ENCODE measurements around the gene ANKRD22.

Gene ANKRD22

DNA sequence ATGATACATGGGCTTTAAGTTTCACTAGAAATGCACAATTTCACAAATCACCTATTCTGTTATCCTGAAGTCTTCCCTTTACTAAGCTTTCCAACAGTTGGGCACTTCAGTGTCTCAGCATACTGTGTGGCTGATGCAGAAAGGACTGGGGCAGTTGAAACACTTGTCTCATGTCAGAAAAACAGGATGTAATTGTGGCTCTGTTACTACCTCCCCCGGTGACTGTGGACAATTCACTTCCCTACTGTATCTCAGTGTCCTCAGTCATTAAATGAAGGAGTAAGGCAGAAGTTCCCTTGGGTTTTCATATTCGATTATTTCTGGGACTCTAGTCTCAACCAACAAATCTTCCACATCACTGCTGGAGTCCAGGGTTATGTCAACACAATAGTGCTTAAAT is 17.9 kb downstream of the ANKRD22 start:
- DNase-seq, result peak; percentile 31

DNA sequence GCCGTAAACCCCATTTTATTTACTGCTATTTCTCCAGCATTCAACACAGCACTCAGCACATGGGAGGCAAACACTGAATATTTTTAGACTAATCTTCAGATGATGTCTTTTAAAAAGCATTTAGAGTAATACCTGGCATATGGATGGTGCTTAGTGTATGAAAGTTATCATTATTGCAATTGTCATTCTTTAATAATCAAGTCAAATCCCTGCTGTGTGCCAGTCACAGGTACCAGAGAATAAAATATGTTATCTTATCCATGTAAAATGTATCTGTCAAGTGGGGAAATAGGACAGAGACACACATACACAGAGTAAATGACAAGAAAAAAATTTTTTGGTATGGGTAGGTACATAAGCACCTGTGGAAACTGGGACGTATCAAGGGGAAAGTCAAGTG is 18.5 kb downstream of the ANKRD22 start:
- DNase-seq, result no peak

- no peak for DNase-seq
These were observed 19.3 kb downstream of the ANKRD22 start for GRCh38 chr10:88832376-88832775.

- DNase-seq, result no peak
These were observed 19.9 kb downstream of the ANKRD22 start for GRCh38 chr10:88831709-88832108.

- DNase-seq, result no peak
These were observed 20.9 kb downstream of the ANKRD22 start for GRCh38 chr10:88830643-88831268.

DNA sequence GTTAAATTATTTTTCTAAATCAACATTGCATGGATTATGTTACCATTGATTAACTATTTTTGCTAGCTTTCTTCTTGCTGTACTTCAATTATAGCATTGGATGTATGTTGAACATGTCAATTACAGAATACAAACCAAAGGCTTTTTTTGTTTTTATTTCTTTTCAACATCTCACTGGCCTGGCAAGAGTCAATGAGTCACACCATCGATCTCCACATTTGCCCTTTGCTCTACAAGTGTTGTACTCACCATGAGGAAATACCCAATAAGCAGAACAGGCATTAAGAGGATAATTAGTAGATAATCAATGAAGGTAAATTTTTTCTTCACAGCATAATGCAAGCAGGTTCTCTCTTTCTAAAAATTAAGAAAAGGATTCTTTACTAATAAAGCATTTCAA is 23.3 kb downstream of the ANKRD22 start:
- DNase-seq, result no peak

DNA sequence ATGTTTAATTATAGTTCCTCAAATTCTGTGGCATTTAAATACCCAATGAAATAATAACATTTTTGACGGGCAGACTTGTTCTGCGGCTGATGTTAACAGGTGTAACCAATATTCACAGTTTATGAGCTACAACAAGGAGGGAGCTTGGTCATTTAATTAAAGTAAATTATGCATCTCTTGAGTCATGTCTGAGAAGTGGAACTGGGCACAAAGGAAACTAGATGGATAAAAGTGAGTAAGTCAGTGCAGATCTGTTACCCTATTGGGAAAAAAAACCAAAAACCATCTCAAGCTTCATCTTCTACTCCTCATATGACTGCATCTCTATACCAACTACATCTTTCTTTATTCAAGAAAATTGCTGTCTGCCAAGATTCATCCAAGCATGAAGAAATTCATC is 24.0 kb downstream of the ANKRD22 start:
- no peak for DNase-seq

GRCh38 chr10:88826388-88826787 is 25.3 kb downstream of the ANKRD22 start:
- no peak for DNase-seq

GRCh38 chr10:88820748-88821401 is 30.8 kb downstream of the ANKRD22 start:
- DNase-seq, result no peak

DNA sequence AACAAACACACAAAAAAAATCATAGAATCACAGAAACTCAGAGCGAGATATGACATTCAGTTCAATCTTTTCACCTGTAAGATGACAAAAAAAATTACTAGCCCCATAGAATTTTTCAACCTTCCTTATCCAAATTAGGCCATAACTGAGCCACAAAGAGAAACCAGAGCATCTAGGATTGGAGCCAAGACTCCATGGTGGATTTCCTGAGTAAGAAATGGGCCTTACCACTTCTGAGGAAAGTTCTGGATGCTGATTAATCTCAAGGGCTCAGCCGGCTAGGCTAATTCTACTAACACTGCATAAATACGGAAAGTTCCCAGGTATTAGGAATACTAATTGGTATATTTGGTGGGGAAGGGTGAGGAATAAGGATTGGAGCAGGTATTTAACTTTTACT is 32.4 kb downstream of the ANKRD22 start:
- DNase-seq, result no peak

DNA sequence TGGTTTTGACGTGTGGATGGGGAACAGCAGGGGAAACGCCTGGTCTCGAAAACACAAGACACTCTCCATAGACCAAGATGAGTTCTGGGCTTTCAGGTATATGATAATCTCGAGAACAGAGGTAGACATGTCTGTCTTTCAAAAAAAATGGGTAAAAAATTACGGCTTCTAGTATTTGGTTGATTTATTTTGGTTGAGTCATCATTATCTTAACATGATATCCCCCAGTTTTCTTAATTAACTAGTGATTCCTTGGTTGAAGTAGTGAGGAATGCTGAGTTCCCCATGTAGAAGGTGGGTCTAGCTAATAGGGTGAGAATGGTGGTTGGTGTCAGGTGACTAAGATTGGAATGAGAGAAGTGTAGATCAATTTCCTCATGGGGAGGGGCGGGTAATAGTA is 38.4 kb downstream of the ANKRD22 start:
- DNase-seq, result no peak

GRCh38 chr10:88810196-88810961 is 41.3 kb downstream of the ANKRD22 start:
- DNase-seq, result no peak

GRCh38 chr10:88809621-88810020 is 42.0 kb downstream of the ANKRD22 start:
- DNase-seq, result no peak

DNA sequence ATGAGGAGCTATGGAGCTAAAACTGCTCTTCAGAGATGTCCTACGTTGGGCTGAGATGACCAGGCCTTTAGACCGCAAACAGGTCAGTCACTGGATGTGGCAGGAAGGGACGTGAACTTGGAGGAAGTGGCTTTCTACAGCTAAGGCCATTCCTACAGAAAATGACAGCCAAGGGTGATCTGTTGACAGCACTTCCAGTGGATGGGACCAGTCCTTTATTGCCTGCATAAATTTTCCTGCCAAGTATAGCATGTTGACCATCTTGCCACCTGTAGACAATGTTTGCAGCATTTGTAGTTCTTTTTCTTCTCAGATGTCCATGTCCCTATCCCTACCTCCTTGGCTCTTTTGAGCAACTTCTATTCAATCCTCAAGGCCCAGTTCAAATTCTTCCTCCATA is 45.7 kb downstream of the ANKRD22 start:
- no peak for DNase-seq

DNA sequence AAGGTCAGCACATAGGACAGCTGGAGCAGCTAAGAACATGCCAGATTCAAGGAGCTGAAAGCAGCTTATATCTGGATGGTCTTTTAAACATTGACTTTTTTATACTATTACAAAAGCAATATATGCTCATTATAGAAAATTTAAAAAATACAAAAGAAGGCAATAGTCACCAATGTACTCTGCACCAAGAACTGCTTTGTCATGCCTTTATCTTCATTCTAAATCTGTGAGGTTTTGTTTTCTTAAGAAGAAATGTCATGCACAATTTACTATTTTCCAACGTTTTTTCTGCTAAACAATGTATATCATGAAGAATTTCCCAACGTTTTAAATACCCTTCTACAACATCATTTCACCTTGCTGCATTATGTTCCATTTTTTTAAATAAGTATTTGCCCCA is 46.3 kb downstream of the ANKRD22 start:
- DNase-seq, result no peak

DNA sequence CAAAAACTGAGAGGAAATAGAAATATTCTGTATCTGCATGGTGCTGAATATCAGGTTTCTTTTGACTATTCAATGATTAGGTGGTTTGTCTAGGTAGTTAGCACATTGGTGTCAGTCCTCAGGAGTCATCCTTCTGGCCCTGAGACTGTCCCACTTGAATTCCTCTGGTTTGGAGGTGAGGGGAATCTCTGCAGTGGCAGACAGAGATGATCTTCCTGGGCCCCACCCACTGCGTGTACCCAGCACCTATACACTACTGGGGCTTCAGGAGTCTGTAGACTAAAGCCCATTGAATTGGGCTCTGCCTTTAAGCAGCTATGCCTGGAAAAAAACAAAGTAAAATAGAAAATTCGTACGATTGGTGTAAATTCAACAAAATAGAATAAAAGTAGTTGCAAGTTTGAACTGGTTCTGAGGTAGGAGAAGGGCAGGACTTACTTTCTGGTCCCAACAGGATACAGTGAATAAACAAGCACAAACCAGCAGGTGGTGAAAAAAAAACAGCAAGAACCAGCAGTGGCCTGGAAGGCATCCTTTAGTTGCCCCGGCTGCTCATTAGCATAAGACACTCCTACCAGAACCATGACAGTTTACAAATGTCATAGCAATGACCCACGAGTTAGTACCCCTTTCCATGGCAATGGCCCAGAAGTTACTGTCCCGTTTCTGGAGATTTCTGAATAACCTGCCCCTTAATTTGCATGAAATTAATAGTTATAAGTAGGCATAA is 47.4 kb downstream of the ANKRD22 start:
- no peak for DNase-seq

DNA sequence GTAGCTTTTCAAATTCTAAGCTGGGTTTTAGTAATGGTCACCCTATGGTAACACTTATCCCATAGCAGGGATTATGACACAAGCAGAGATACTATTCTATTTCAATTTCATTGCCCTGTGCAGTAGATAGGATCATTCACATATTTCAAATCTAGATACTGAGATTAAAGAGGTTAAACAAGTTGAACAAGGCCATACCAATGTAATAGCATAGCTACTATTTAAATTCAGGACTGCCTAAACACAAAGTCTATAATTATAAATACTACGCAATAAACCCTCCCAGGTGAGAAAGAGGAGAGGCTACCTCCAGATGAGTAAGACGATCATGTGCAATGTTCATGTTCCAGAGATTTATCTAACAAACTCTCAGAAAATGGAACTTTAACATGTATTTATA is 48.0 kb downstream of the ANKRD22 start:
- DNase-seq, result no peak

GRCh38 chr10:88802523-88803285 is 48.9 kb downstream of the ANKRD22 start, which contains the start of gene LIPM:
Gene LIPM, plus strand, starts transcription at chr10:88802730. Its CDS starts 167 bp downstream, at chr10:88802897.
- DNase-seq, result no peak

DNA sequence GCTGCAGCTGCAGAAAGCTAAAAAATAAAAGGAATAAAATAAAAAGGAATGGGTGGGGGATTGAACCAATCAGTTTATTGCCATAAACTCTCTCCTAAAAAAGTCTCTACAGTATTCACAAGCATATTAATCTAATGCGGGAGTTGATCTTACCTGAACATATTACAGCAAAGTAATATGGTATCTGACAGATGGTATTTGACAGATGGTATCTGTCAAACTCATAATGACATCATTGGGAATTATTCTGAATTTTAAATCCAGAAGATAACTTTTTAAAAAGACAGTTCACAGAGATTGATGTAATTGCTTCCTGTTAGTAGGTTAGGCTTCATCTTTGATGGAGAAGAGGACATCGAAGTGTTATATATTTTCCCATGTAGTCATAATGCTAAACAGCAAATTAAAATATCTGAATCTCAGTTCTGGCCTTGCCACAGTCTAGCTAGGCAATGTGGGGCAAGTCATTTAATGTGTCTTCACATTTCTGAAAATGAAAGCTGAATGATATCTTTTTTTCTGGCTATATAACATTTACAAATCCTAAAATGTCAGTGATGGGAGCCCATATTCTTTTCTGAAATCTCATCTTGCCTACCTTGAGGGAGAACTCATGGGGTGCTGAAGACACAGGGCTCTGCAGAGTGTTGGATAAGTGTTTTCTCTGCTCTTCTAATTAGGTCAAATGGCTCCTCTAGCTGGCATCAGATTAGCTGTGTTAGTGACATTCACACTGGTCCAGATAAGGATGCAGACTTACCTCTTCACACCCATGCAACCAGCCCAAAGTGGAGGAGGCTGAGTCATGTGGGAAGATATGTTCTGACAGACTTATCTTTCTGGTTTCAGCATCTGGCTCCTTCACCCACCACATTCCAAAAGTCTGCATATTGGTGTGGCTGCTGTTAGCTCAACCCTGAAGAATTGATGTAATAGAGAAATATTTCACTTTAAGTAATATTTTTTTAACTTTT is 51.2 kb downstream of the ANKRD22 start:
- no peak for DNase-seq

GRCh38 chr10:88794731-88795130 is 56.9 kb downstream of the ANKRD22 start:
- DNase-seq, result no peak

DNA sequence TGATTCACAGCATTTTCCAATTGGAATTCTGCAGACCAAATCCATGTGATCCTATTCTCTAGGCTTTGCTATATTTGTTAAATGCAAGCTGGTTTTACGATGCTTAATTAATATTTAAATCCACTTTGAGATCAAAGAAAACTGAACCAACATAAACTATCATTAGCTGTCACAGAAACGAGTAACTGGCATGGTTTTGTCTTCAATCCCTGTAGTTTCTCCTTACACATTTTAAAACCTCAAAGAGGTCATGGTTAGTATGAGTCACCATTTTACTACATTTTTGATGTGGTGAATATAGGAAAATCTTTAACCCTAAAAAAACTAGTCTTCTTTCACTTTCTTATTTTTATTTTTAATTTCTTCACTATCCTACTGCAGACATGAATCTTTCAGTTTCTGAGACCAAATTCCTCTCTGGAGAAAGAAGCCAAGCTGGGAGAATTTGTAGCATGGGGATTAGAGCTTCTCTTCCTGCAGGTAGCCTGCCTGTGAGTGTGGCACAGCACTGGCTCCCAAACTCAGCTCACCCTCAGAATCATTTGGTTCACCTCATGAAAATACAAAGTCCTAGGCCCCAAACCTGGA is 57.8 kb downstream of the ANKRD22 start:
- no peak for DNase-seq
